IMR-90 (cell line): ENCODE data around the gene FBXL7. TPM values are rescaled to one million over a fixed set of nuclear protein-coding genes. Genes with fewer than 3 reads are reported as not detected.

ENCODE experiments used
- ATAC-seq: fragments of 200-7000 bp; cut with Tn5 transposase; 2 replicates; pipeline ENCODE4 v1.9.1; 2020; ENCODE audit warnings: low read depth, mild to moderate bottlenecking, moderate library complexity
- BruUV-seq: library from RNA; stranded (reverse); fragments of 400-500 nt; replicated peaks from 2 replicates; lab custom pipeline; 2021; lab: Mats Ljungman, UMichigan
- CTCF ChIA-PET: fragments of 300-600 bp; formaldehyde crosslinking; extraction: SDS; loops from one replicate; lab custom pipeline; 2021; ENCODE audit warnings: antibody characterized with exemption; lab: Yijun Ruan, JAX
- POLR2A ChIA-PET: fragments of 300-600 bp; sonication (Branson Sonifier 250); formaldehyde crosslinking; loops from one replicate; lab custom pipeline; 2022; ENCODE audit warnings: antibody characterized with exemption; ENCODE audit not compliant: unreplicated experiment; lab: Charles Lee
- DNase-seq: peaks from one replicate; pipeline ENCODE4 v3.0.0; 2013
- H2AFZ ChIP-seq: replicated peaks from 2 replicates; pipeline ENCODE3; 2013; ENCODE audit warnings: low read length, mild to moderate bottlenecking; ENCODE audit not compliant: poor library complexity
- H2AK5ac ChIP-seq: 2 replicates; pipeline ENCODE4 v1.6.1; 2013; ENCODE audit warnings: low read depth, low read length, inconsistent platforms
- H2AK9ac ChIP-seq: replicated peaks from 2 replicates; pipeline ENCODE3; 2013; ENCODE audit warnings: mild to moderate bottlenecking, low read depth, low read length, moderate library complexity; ENCODE audit not compliant: poor library complexity
- H2BK120ac ChIP-seq: 2 replicates; pipeline ENCODE4 v1.6.1; 2013; ENCODE audit warnings: low read depth, low read length, inconsistent platforms
- H2BK15ac ChIP-seq: 3 replicates; pipeline ENCODE4 v1.6.1; 2013; ENCODE audit warnings: low read depth, low read length, inconsistent platforms
- H2BK20ac ChIP-seq: 2 replicates; pipeline ENCODE4 v1.6.1; 2013; ENCODE audit warnings: low read depth, mild to moderate bottlenecking, inconsistent platforms, low read length, moderate library complexity
- H2BK5ac ChIP-seq: 2 replicates; pipeline ENCODE4 v1.6.1; 2013; ENCODE audit warnings: mild to moderate bottlenecking, low read depth, low read length, inconsistent platforms; ENCODE audit not compliant: poor library complexity, severe bottlenecking
- H3K14ac ChIP-seq: replicated peaks from 2 replicates; pipeline ENCODE4 v1.6.1; 2013; ENCODE audit warnings: low read depth, low read length, inconsistent platforms
- H3K18ac ChIP-seq: 2 replicates; pipeline ENCODE4 v1.6.1; 2013; ENCODE audit warnings: low read depth, low read length, control low read depth
- H3K23ac ChIP-seq: 2 replicates; pipeline ENCODE4 v1.6.1; 2013; ENCODE audit warnings: low read depth, low read length, inconsistent platforms
- H3K27ac ChIP-seq: 2 replicates; pipeline ENCODE4 v1.5.1; 2013; ENCODE audit warnings: mild to moderate bottlenecking, control low read depth, low read length; ENCODE audit not compliant: insufficient read depth
- H3K27me3 ChIP-seq: 2 replicates; pipeline ENCODE4 v1.6.1; 2013; ENCODE audit warnings: low read length; ENCODE audit not compliant: control insufficient read depth, insufficient read depth
- H3K36me3 ChIP-seq: 2 replicates; pipeline ENCODE4 v1.6.1; 2013; ENCODE audit warnings: low read length, mixed read lengths; ENCODE audit not compliant: control insufficient read depth, insufficient read depth
- H3K4ac ChIP-seq: 2 replicates; pipeline ENCODE4 v1.6.1; 2013; ENCODE audit warnings: low read depth, low read length, inconsistent platforms
- H3K4me1 ChIP-seq: 2 replicates; pipeline ENCODE4 v1.6.1; 2013; ENCODE audit warnings: low read length, mixed read lengths; ENCODE audit not compliant: control insufficient read depth, insufficient read depth
- H3K4me2 ChIP-seq: 2 replicates; pipeline ENCODE4 v1.6.1; 2013; ENCODE audit warnings: low read depth, mild to moderate bottlenecking, control low read depth, low read length, moderate library complexity
- H3K4me3 ChIP-seq: 2 replicates; pipeline ENCODE4 v1.5.1; 2013; ENCODE audit warnings: low read depth, mild to moderate bottlenecking, control low read depth, low read length, moderate library complexity; ENCODE audit not compliant: insufficient read depth
- H3K56ac ChIP-seq: 2 replicates; pipeline ENCODE4 v1.6.1; 2013; ENCODE audit warnings: low read length, inconsistent platforms; ENCODE audit not compliant: insufficient read depth; ENCODE audit errors: extremely low read depth
- H3K79me1 ChIP-seq, 2 experiments: 2 replicates each; pipeline ENCODE4 v1.6.1; 2013; ENCODE audit warnings: low read length in 2 of 2, inconsistent platforms in 1 of 2, low read depth in 1 of 2
- H3K9ac ChIP-seq: 2 replicates; pipeline ENCODE4 v1.6.1; 2013; ENCODE audit warnings: low read depth, low read length, control low read depth
- H3K9me1 ChIP-seq: 2 replicates; pipeline ENCODE4 v1.6.1; 2013; ENCODE audit warnings: low read length, inconsistent platforms; ENCODE audit not compliant: insufficient read depth
- H3K9me3 ChIP-seq: 2 replicates; pipeline ENCODE4 v1.6.1; 2013; ENCODE audit warnings: low read length; ENCODE audit not compliant: control insufficient read depth, insufficient read depth
- H4K20me1 ChIP-seq: 2 replicates; pipeline ENCODE4 v1.6.1; 2013; ENCODE audit warnings: low read length, inconsistent platforms; ENCODE audit not compliant: insufficient read depth
- H4K5ac ChIP-seq: 2 replicates; pipeline ENCODE4 v1.6.1; 2013; ENCODE audit warnings: mild to moderate bottlenecking, low read depth, low read length, control low read depth
- H4K8ac ChIP-seq, 2 experiments: 2 replicates each; pipeline ENCODE4 v1.6.1; 2013; ENCODE audit warnings: low read depth in 2 of 2, low read length in 2 of 2, control low read depth in 1 of 2, inconsistent platforms in 1 of 2
- H4K91ac ChIP-seq: 2 replicates; pipeline ENCODE4 v1.6.1; 2013; ENCODE audit warnings: low read depth, low read length, inconsistent platforms; ENCODE audit not compliant: insufficient read depth
- BHLHE40 ChIP-seq: fragments of 150-350 bp; IDR thresholded peaks from 2 replicates; pipeline ENCODE4 v1.6.1; 2016; ENCODE audit warnings: mild to moderate bottlenecking, low read depth, low read length
- CEBPB ChIP-seq: IDR thresholded peaks from 2 replicates; pipeline ENCODE4 v1.6.1; 2012; ENCODE audit warnings: low read depth, low read length, improper control_type of control experiment
- CHD1 ChIP-seq: IDR thresholded peaks from 2 replicates; pipeline ENCODE4 v1.6.1; 2012; ENCODE audit warnings: low read depth, low read length, improper control_type of control experiment
- CTCF ChIP-seq: conservative IDR thresholded peaks from 2 replicates; pipeline ENCODE4 v1.5.1; 2012; ENCODE audit warnings: mild to moderate bottlenecking, low read depth, low read length, improper control_type of control experiment
- ELK1 ChIP-seq: fragments of 150-350 bp; IDR thresholded peaks from 2 replicates; pipeline ENCODE4 v1.6.1; 2016; ENCODE audit warnings: low read depth, mild to moderate bottlenecking, low read length, moderate library complexity, borderline replicate concordance
- FOS ChIP-seq: fragments of 150-350 bp; IDR thresholded peaks from 2 replicates; pipeline ENCODE4 v1.6.1; 2016; ENCODE audit warnings: low read depth, low read length
- MXI1 ChIP-seq: IDR thresholded peaks from 2 replicates; pipeline ENCODE4 v1.6.1; 2012; ENCODE audit warnings: low read depth, mild to moderate bottlenecking, low read length, moderate library complexity, borderline replicate concordance
- NFE2L2 ChIP-seq: fragments of 150-350 bp; IDR thresholded peaks from 2 replicates; pipeline ENCODE4 v1.6.1; 2016; ENCODE audit warnings: low read depth, mild to moderate bottlenecking, low read length
- RAD21 ChIP-seq: IDR thresholded peaks from 2 replicates; pipeline ENCODE4 v1.6.1; 2012; ENCODE audit warnings: low read length, improper control_type of control experiment
- RCOR1 ChIP-seq: IDR thresholded peaks from 2 replicates; pipeline ENCODE4 v1.6.1; 2012; ENCODE audit warnings: mild to moderate bottlenecking, low read length, improper control_type of control experiment; ENCODE audit not compliant: insufficient replicate concordance
- RFX5 ChIP-seq: IDR thresholded peaks from 2 replicates; pipeline ENCODE4 v1.8.0; 2012; ENCODE audit warnings: low read depth, mild to moderate bottlenecking, low read length, moderate library complexity
- SMC3 ChIP-seq: fragments of 150-350 bp; IDR thresholded peaks from 2 replicates; pipeline ENCODE4 v1.6.1; 2016; ENCODE audit warnings: low read depth, mild to moderate bottlenecking, antibody characterized with exemption, low read length, moderate library complexity
- USF2 ChIP-seq: fragments of 150-350 bp; IDR thresholded peaks from 2 replicates; pipeline ENCODE4 v1.6.1; 2017; ENCODE audit warnings: mild to moderate bottlenecking, antibody characterized with exemption, low read length, low read depth
- WGBS, 2 experiments: methylation state at CpG; one replicate each; pipeline versions ENCODE4 v1.1.5 to v1.1.7; 2013; ENCODE audit warnings: missing lambda C conversion rate in 2 of 2; ENCODE audit not compliant: insufficient read length in 1 of 2; ENCODE audit errors: extremely low coverage in 2 of 2; 5-methylcytosine and 5-hydroxymethylcytosine counted together
- dilution Hi-C: fragments of 300-500 bp; cut with HindIII; formaldehyde crosslinking; loops from one replicate; pipeline ENCODE4 v1.14.3; 2018; ENCODE audit warnings: low sequenced_read_pairs; ENCODE audit not compliant: unreplicated experiment
- in situ Hi-C: fragments of 300-500 bp; cut with MboI; formaldehyde crosslinking; loops from 3 replicates; pipeline ENCODE4 v1.14.3; 2019; ENCODE audit warnings: low sequenced_read_pairs, inconsistent platforms, mixed read lengths
- intact Hi-C: fragments of 100-400 bp; cut with micrococcal nuclease; formaldehyde crosslinking; loops from 2 replicates; pipeline ENCODE4 v1.10.0; 2022
- polyA plus RNA-seq, 3 experiments: library from polyadenylated mRNA; depleted of rRNA; stranded (reverse); fragments of >200 nt; gene quantifications; 2 replicates each; pipeline ENCODE4 v1.2.3, GENCODE V29; 2012; ENCODE audit warnings: low replicate concordance in 1 of 3
- total RNA-seq: library from RNA; depleted of rRNA; stranded (reverse); fragments of >200 nt; gene quantifications from 2 replicates; pipeline ENCODE4 v1.2.3, GENCODE V29; 2012

The FBXL7 gene
- total and polyA plus RNA-seq, 2 of the 4 experiments (the other 2 are of a cell fraction), result 4.1 to 10.2 TPM

GRCh38 chr5:15524712-15525111, 24.7 kb downstream of the FBXL7 start:
- DNase-seq, result no peak
- ChIA-PET POLR2A (no interaction called here), CTCF (no interaction called here)
- in situ Hi-C loops, result loop anchor here (25.0 kb wide), 1 partner anchor 812 kb away; no protein-coding TSS in a partner anchor
- Histone ChIP-seq H3K23ac (no peak overlapping the region; the same call in 1 of the 2 replicates), H3K4ac (no peak overlapping the region), H2BK5ac (no peak overlapping the region), H3K9ac (no peak overlapping the region), H3K79me1 (peaks cover 24 to 40% of the 10 kb centered on the region in 2 experiments), H4K20me1 (peaks cover 4% of the 10 kb centered on the region; the same call in 1 of the 2 replicates), H3K9me1 (peaks cover 9% of the 10 kb centered on the region; the same call in 1 of the 2 replicates), H3K4me1 (peaks cover 4% of the 10 kb centered on the region), H3K14ac (no peak overlapping the region), H3K27me3 (no peaks in the 10 kb centered on the region), H2BK120ac (no peak overlapping the region), H3K56ac (no peak overlapping the region), H2AFZ (no peak overlapping the region), H3K27ac (no peak overlapping the region), H2BK20ac (no peak overlapping the region), H3K36me3 (peaks cover 3% of the 10 kb centered on the region; the same call in 1 of the 2 replicates), H4K91ac (no peak overlapping the region), H3K9me3 (no peaks in the 10 kb centered on the region), H3K4me2 (no peak overlapping the region), H4K8ac (no peak overlapping the region), H4K5ac (no peak overlapping the region), H3K4me3 (no peak overlapping the region), H2AK9ac (no peak overlapping the region), H3K18ac (no peak overlapping the region), H2AK5ac (no peak overlapping the region), H2BK15ac (no peak overlapping the region)
- dilution Hi-C loops, result no loop called here
- no peak for ATAC-seq
- no TSS peak for BruUV-seq
- no peak for TF ChIP-seq RCOR1
- TF ChIP-seq CTCF, result no peak
- TF ChIP-seq USF2, result no peak
- no peak for TF ChIP-seq RFX5
- no peak for TF ChIP-seq CEBPB
- no peak for TF ChIP-seq RAD21
- no peak for TF ChIP-seq MXI1
- TF ChIP-seq SMC3, result no peak
- TF ChIP-seq NFE2L2, result no peak
- TF ChIP-seq BHLHE40, result no peak
- no peak for TF ChIP-seq ELK1
- TF ChIP-seq CHD1, result no peak
- TF ChIP-seq FOS, result no peak
- intact Hi-C loops, result no loop called here
- WGBS, 2 experiments, result no CpG with 5 or more reads among the region's 2 CpGs
